Measurements from ENCODE around the gene CCDC183. TPM values are rescaled to one million over a fixed set of nuclear protein-coding genes. Genes with fewer than 3 reads are reported as not detected.
A peak's percentile ranks its signal among the peaks of the same experiment; 100 is the strongest.
"Not testable (repeated sequence)": the region's sequence is repeated elsewhere in the genome, so short reads cannot be mapped to it uniquely, and the experiment has no call there.

Gene CCDC183
- polyA plus RNA-seq, 1 donor from 2014 or later: 5.5 TPM

GRCh38 chr9:136784249-136784996 lies 11.7 kb upstream of the CCDC183 start:
- Histone ChIP-seq H3K27ac (ENCODE audit: low read length) (no peak overlapping the region), H3K4me3 (ENCODE audit: low read length) (no peak overlapping the region), H3F3A (ENCODE audit: insufficient read depth, low read length, poor library complexity, severe bottlenecking) (no peaks in the 10 kb centered on the region), H3K79me2 (replicated peaks; ENCODE audit: insufficient read depth, low read length) (no peaks in the 10 kb centered on the region), H3K9me3 (ENCODE audit: low read length) (no peaks in the 10 kb centered on the region), H3K9me2 (ENCODE audit: insufficient read depth, low read length) (no peaks in the 10 kb centered on the region), H3K9ac (ENCODE audit: low read length) (no peak overlapping the region), H3K4me2 (ENCODE audit: low read length) (no peak overlapping the region), H3K36me3 (ENCODE audit: insufficient read depth, low read length) (no peaks in the 10 kb centered on the region), H3K27me3 (ENCODE audit: insufficient read depth, low read depth, low read length) (no peaks in the 10 kb centered on the region), H4K20me1 (ENCODE audit: insufficient read depth) (no peaks in the 10 kb centered on the region), H2AFZ (ENCODE audit: low read depth, low read length) (no peak overlapping the region)
- TF ChIP-seq EP300 (conservative IDR thresholded peaks at IDR 0.05; ENCODE audit: poor library complexity, severe bottlenecking) (no peak), TAF1 (IDR thresholded peaks at IDR 0.05; ENCODE audit: low read depth) (no peak), RAD21 (conservative IDR thresholded peaks at IDR 0.05) (peak; percentile 35), REST (IDR thresholded peaks at IDR 0.05; ENCODE audit: borderline replicate concordance) (no peak), CTCF (IDR thresholded peaks at IDR 0.05; ENCODE audit: poor library complexity, severe bottlenecking) (peak; percentile 64), EZH2 (IDR thresholded peaks at IDR 0.05; ENCODE audit: borderline replicate concordance, insufficient read depth, low read length, poor library complexity, severe bottlenecking) (no peak), POLR2AphosphoS5 (IDR thresholded peaks at IDR 0.05) (no peak), SMC3 (conservative IDR thresholded peaks at IDR 0.05; ENCODE audit: poor library complexity) (peak; percentile 63), MXI1 (conservative IDR thresholded peaks at IDR 0.05; ENCODE audit: poor library complexity, severe bottlenecking) (no peak)

GRCh38 chr9:136784997-136785361 lies 11.2 kb upstream of the CCDC183 start:
- Histone ChIP-seq H3K9ac (ENCODE audit: low read length) (no peak overlapping the region), H3K36me3 (ENCODE audit: insufficient read depth, low read length) (no peaks in the 10 kb centered on the region), H3K9me2 (ENCODE audit: insufficient read depth, low read length) (no peaks in the 10 kb centered on the region), H3K27me3 (ENCODE audit: insufficient read depth, low read depth, low read length) (no peaks in the 10 kb centered on the region), H3K79me2 (replicated peaks; ENCODE audit: insufficient read depth, low read length) (no peaks in the 10 kb centered on the region), H4K20me1 (ENCODE audit: insufficient read depth) (no peaks in the 10 kb centered on the region), H3K4me2 (ENCODE audit: low read length) (no peak overlapping the region), H3K9me3 (ENCODE audit: low read length) (no peaks in the 10 kb centered on the region), H3K4me3 (ENCODE audit: low read length) (no peak overlapping the region), H2AFZ (ENCODE audit: low read depth, low read length) (no peak overlapping the region), H3K27ac (ENCODE audit: low read length) (no peak overlapping the region), H3F3A (ENCODE audit: insufficient read depth, low read length, poor library complexity, severe bottlenecking) (no peaks in the 10 kb centered on the region)
- TF ChIP-seq POLR2AphosphoS5 (IDR thresholded peaks at IDR 0.05) (no peak), REST (IDR thresholded peaks at IDR 0.05; ENCODE audit: borderline replicate concordance) (no peak), TAF1 (IDR thresholded peaks at IDR 0.05; ENCODE audit: low read depth) (no peak), EP300 (conservative IDR thresholded peaks at IDR 0.05; ENCODE audit: poor library complexity, severe bottlenecking) (no peak), RAD21 (conservative IDR thresholded peaks at IDR 0.05) (no peak)

GRCh38 chr9:136785565-136786355 lies 10.4 kb upstream of the CCDC183 start:
- not testable (repeated sequence) for H3K27me3 ChIP-seq (ENCODE audit: insufficient read depth, low read depth, low read length); H3K9ac ChIP-seq (ENCODE audit: low read length); H3K27ac ChIP-seq (ENCODE audit: low read length); H3K79me2 ChIP-seq (replicated peaks; ENCODE audit: insufficient read depth, low read length); H2AFZ ChIP-seq (ENCODE audit: low read depth, low read length); H3K9me3 ChIP-seq (ENCODE audit: low read length); H3K4me3 ChIP-seq (ENCODE audit: low read length); H3F3A ChIP-seq (ENCODE audit: insufficient read depth, low read length, poor library complexity, severe bottlenecking); H4K20me1 ChIP-seq (ENCODE audit: insufficient read depth); H3K4me2 ChIP-seq (ENCODE audit: low read length); H3K9me2 ChIP-seq (ENCODE audit: insufficient read depth, low read length); H3K36me3 ChIP-seq (ENCODE audit: insufficient read depth, low read length)

Measured in neural cell (in vitro differentiated cells).